OCI-LY7 (cell line): Measurements from ENCODE around the gene KMO. TPM values are rescaled to one million over a fixed set of nuclear protein-coding genes. Genes with fewer than 3 reads are reported as not detected.

Experiments
- BruUV-seq: library from RNA; stranded (reverse); fragments of 400-500 nt; replicated peaks from 2 replicates; lab custom pipeline; 2021; lab: Mats Ljungman, UMichigan
- CTCF ChIA-PET: fragments of 300-600 bp; sonication (Branson Sonifier 250); formaldehyde crosslinking; loops from one replicate; lab custom pipeline; 2022; ENCODE audit warnings: antibody characterized with exemption; ENCODE audit not compliant: unreplicated experiment; lab: Charles Lee
- POLR2A ChIA-PET: fragments of 300-600 bp; sonication (Branson Sonifier 250); formaldehyde crosslinking; loops from one replicate; lab custom pipeline; 2022; ENCODE audit warnings: antibody characterized with exemption; lab: Charles Lee
- DNase-seq: peaks from one replicate; pipeline ENCODE4 v3.0.0-alpha.2; 2015; ENCODE audit warnings: low spot score
- H2AFZ ChIP-seq: fragments of 200-600 bp; sonication (generic), shearing (Covaris generic); 2 replicates; pipeline ENCODE4 v1.6.1; 2014; ENCODE audit warnings: mild to moderate bottlenecking, antibody characterized with exemption, low read length, moderate library complexity
- H3K27ac ChIP-seq: fragments of 200-600 bp; sonication (generic); 2 replicates; pipeline ENCODE4 v1.5.1; 2014; ENCODE audit warnings: mixed run types, low read depth, mild to moderate bottlenecking, moderate library complexity, low read length, inconsistent platforms; ENCODE audit not compliant: poor library complexity, severe bottlenecking
- H3K36me3 ChIP-seq: fragments of 200-600 bp; sonication (generic); 2 replicates; pipeline ENCODE4 v1.6.1; 2014; ENCODE audit warnings: mild to moderate bottlenecking, antibody characterized with exemption, low read length, moderate library complexity, mixed read lengths; ENCODE audit not compliant: insufficient read depth
- H3K4me1 ChIP-seq: fragments of 200-600 bp; sonication (generic); 2 replicates; pipeline ENCODE4 v1.5.1; 2014; ENCODE audit warnings: mild to moderate bottlenecking, low read length; ENCODE audit not compliant: insufficient read depth, poor library complexity, severe bottlenecking
- H3K4me2 ChIP-seq: fragments of 200-600 bp; sonication (generic); 2 replicates; pipeline ENCODE4 v1.6.1; 2014; ENCODE audit warnings: mild to moderate bottlenecking, low read length
- H3K4me3 ChIP-seq: fragments of 200-600 bp; sonication (generic); 2 replicates; pipeline ENCODE4 v1.5.1; 2014; ENCODE audit warnings: mild to moderate bottlenecking, low read depth, low read length; ENCODE audit not compliant: poor library complexity, severe bottlenecking
- H3K79me2 ChIP-seq: fragments of 200-600 bp; sonication (generic); 2 replicates; pipeline ENCODE4 v1.6.1; 2016; ENCODE audit warnings: low read depth, mild to moderate bottlenecking, low read length, moderate library complexity, mixed read lengths; ENCODE audit not compliant: insufficient read depth
- H3K9me2 ChIP-seq: fragments of 200-600 bp; sonication (generic); 2 replicates; pipeline ENCODE4 v1.6.1; 2016; ENCODE audit warnings: mild to moderate bottlenecking, low read length, mixed read lengths; ENCODE audit not compliant: insufficient read depth
- H3K9me3 ChIP-seq: fragments of 200-600 bp; sonication (generic); 2 replicates; pipeline ENCODE4 v1.6.1; 2014; ENCODE audit warnings: mild to moderate bottlenecking, mixed run types, low read length, mixed read lengths
- H4K20me1 ChIP-seq: fragments of 200-600 bp; sonication (generic); 2 replicates; pipeline ENCODE4 v1.6.1; 2014; ENCODE audit warnings: mild to moderate bottlenecking, antibody characterized with exemption, low read length, moderate library complexity, mixed read lengths; ENCODE audit not compliant: insufficient read depth
- CTCF ChIP-seq: fragments of 200-600 bp; sonication (generic); conservative IDR thresholded peaks from 2 replicates; pipeline ENCODE4 v1.5.1; 2014; ENCODE audit warnings: mild to moderate bottlenecking, antibody characterized with exemption, low read length, moderate library complexity, mixed read lengths
- EZH2phosphoT487 ChIP-seq: fragments of 200-600 bp; sonication (generic); IDR thresholded peaks from 2 replicates; pipeline ENCODE4 v1.6.1; 2018; ENCODE audit warnings: low read depth, borderline replicate concordance, mild to moderate bottlenecking, mixed run types, antibody characterized with exemption, low read length, moderate library complexity, mixed read lengths
- intact Hi-C: fragments of 100-400 bp; cut with micrococcal nuclease; formaldehyde crosslinking; loops from one replicate; pipeline ENCODE4 v1.10.0; 2022; ENCODE audit not compliant: unreplicated experiment
- total RNA-seq, 2 experiments: library from RNA; depleted of rRNA in 1 of 2; stranded (reverse); fragments of >200 nt in 1 of 2; shearing (Covaris generic) in 1 of 2; gene quantifications; 2 replicates each; pipeline ENCODE4 v1.2.3, GENCODE V29; 2014 to 2022

KMO gene
- total RNA-seq, 2 experiments from 2014 or later = 3.2 to 14.2 TPM

GRCh38 chr1:241611063-241611462 is 78.9 kb downstream of the KMO start:
- intact Hi-C loops = loop anchor here (1.0 to 5.0 kb wide), 5 partner anchors 16 to 406 kb away; partner anchors contain the start of gene EXO1

GRCh38 chr1:241611736-241612135 is 79.6 kb downstream of the KMO start:
- H3K9me3 ChIP-seq = no peaks in the 10 kb centered on the region
- H2AFZ ChIP-seq = no peak overlapping the region; the same call in 1 of the 2 replicates
- no peak overlapping the region for H3K27ac ChIP-seq
- intact Hi-C loops = loop anchor here (1.0 to 5.0 kb wide), 5 partner anchors 15 to 406 kb away; partner anchors contain the start of gene EXO1
- H3K4me3 ChIP-seq = no peak overlapping the region
- DNase-seq = no peak
- CTCF ChIA-PET = interaction anchor here (1.9 kb wide), 1 partner anchor 9 kb away, joined by 7 read pairs; no protein-coding TSS in a partner anchor
- POLR2A ChIA-PET = interaction anchor here (0.7 to 1.9 kb wide), 8 partner anchors 13 to 705 kb away, joined by 3 to 6 read pairs (median 4); no protein-coding TSS in a partner anchor
- H3K79me2 ChIP-seq = no peaks in the 10 kb centered on the region
- H3K4me2 ChIP-seq = no peak overlapping the region
- no peak for TF ChIP-seq CTCF
- TF ChIP-seq EZH2phosphoT487 = no peak
- BruUV-seq = no TSS peak
- H4K20me1 ChIP-seq = no peaks in the 10 kb centered on the region
- H3K36me3 ChIP-seq = no peaks in the 10 kb centered on the region
- no peaks in the 10 kb centered on the region for H3K9me2 ChIP-seq
- peaks cover 8% of the 10 kb centered on the region for H3K4me1 ChIP-seq

More at GRCh38 chr1:241611063-241611462, 78.9 kb downstream of the KMO start:
- H2AFZ ChIP-seq = peak overlapping the region; percentile 54; the same call in 1 of the 2 replicates
- H3K9me3 ChIP-seq = no peaks in the 10 kb centered on the region
- no peaks in the 10 kb centered on the region for H4K20me1 ChIP-seq
- H3K27ac ChIP-seq = no peak overlapping the region
- DNase-seq = peak; percentile 82
- H3K9me2 ChIP-seq = no peaks in the 10 kb centered on the region
- no TSS peak for BruUV-seq
- no peaks in the 10 kb centered on the region for H3K36me3 ChIP-seq
- H3K4me2 ChIP-seq = no peak overlapping the region
- no peaks in the 10 kb centered on the region for H3K79me2 ChIP-seq
- POLR2A ChIA-PET = interaction anchor here (0.6 to 1.9 kb wide), 13 partner anchors 12 to 704 kb away, joined by 3 to 6 read pairs (median 3); no protein-coding TSS in a partner anchor
- peaks cover 8% of the 10 kb centered on the region for H3K4me1 ChIP-seq
- CTCF ChIA-PET = interaction anchor here (0.6 to 1.9 kb wide), 6 partner anchors 9 to 28 kb away, joined by 3 to 7 read pairs (median 4); no protein-coding TSS in a partner anchor
- TF ChIP-seq EZH2phosphoT487 (no peak), CTCF (peak; percentile 92)
- no peak overlapping the region for H3K4me3 ChIP-seq
